Neuronal stem cell (in vitro differentiated cells): ENCODE results near the gene C1orf52.

ENCODE experiments used
- DNase-seq: peaks from one replicate; pipeline ENCODE4 v3.0.0-alpha.2; 2013; ENCODE audit warnings: low spot score
- H2AFZ ChIP-seq: one replicate; pipeline ENCODE4 v1.6.1; 2013; ENCODE audit warnings: mild to moderate bottlenecking, low read length, inconsistent platforms
- H2AK5ac ChIP-seq: 2 replicates; pipeline ENCODE4 v1.6.1; 2013; ENCODE audit warnings: low read depth, mild to moderate bottlenecking, inconsistent platforms, low read length, moderate library complexity, mixed read lengths
- H2BK120ac ChIP-seq: 2 replicates; pipeline ENCODE4 v1.6.1; 2013; ENCODE audit warnings: low read depth, mild to moderate bottlenecking, inconsistent platforms, low read length, moderate library complexity, mixed read lengths
- H2BK12ac ChIP-seq: one replicate; pipeline ENCODE4 v1.6.1; 2013; ENCODE audit warnings: low read length, inconsistent platforms
- H2BK15ac ChIP-seq: 2 replicates; pipeline ENCODE4 v1.6.1; 2013; ENCODE audit warnings: mild to moderate bottlenecking, low read length, inconsistent platforms, mixed read lengths
- H2BK5ac ChIP-seq: one replicate; pipeline ENCODE4 v1.6.1; 2013; ENCODE audit warnings: inconsistent platforms, mild to moderate bottlenecking, low read length, moderate library complexity
- H3K14ac ChIP-seq: one replicate; pipeline ENCODE4 v1.6.1; 2013; ENCODE audit warnings: low read length, inconsistent platforms
- H3K18ac ChIP-seq: 2 replicates; pipeline ENCODE4 v1.6.1; 2013; ENCODE audit warnings: low read length, inconsistent platforms
- H3K23ac ChIP-seq: 2 replicates; pipeline ENCODE4 v1.6.1; 2013; ENCODE audit warnings: low read depth, mild to moderate bottlenecking, mixed read lengths, low read length, inconsistent platforms; ENCODE audit not compliant: poor library complexity
- H3K27ac ChIP-seq: replicated peaks from 3 replicates; pipeline ENCODE4 v1.5.1; 2013; ENCODE audit warnings: low read length, inconsistent platforms
- H3K27me3 ChIP-seq, 3 experiments: 2 replicates each; pipeline ENCODE4 v1.6.1; 2013; ENCODE audit warnings: low read length in 3 of 3, mild to moderate bottlenecking in 2 of 3, inconsistent platforms in 1 of 3, low read depth in 1 of 3, mixed read lengths in 1 of 3, moderate library complexity in 1 of 3; ENCODE audit not compliant: control insufficient read depth in 3 of 3, insufficient read depth in 3 of 3
- H3K36me3 ChIP-seq, 2 donors: replicated peaks in 1 of 2; 2 replicates each; pipeline ENCODE4 v1.6.1; 2013; ENCODE audit warnings: low read length in 2 of 2; ENCODE audit not compliant: control insufficient read depth in 2 of 2, insufficient read depth in 2 of 2
- H3K4ac ChIP-seq: 2 replicates; pipeline ENCODE4 v1.6.1; 2013; ENCODE audit warnings: inconsistent platforms, mild to moderate bottlenecking, low read length, moderate library complexity
- H3K4me1 ChIP-seq, 2 donors: 1 replicate in 1 of 2; 2 replicates in 1 of 2; pipeline ENCODE4 v1.6.1; 2013; ENCODE audit warnings: low read length in 2 of 2, low read depth in 1 of 2; ENCODE audit not compliant: control insufficient read depth in 2 of 2, insufficient read depth in 1 of 2
- H3K4me2 ChIP-seq: one replicate; pipeline ENCODE4 v1.6.1; 2013; ENCODE audit warnings: mild to moderate bottlenecking, low read length, inconsistent platforms; ENCODE audit not compliant: insufficient read depth, poor library complexity, severe bottlenecking
- H3K4me3 ChIP-seq, 2 donors: 2 replicates each; pipeline ENCODE4 v1.5.1; 2013; ENCODE audit warnings: low read length in 2 of 2, mild to moderate bottlenecking in 2 of 2, inconsistent platforms in 1 of 2, moderate library complexity in 1 of 2
- H3K79me1 ChIP-seq: one replicate; pipeline ENCODE4 v1.6.1; 2013; ENCODE audit warnings: low read depth, mild to moderate bottlenecking, inconsistent platforms, low read length, moderate library complexity
- H3K9ac ChIP-seq: one replicate; pipeline ENCODE4 v1.6.1; 2013; ENCODE audit warnings: mild to moderate bottlenecking, low read depth, low read length, inconsistent platforms; ENCODE audit not compliant: poor library complexity
- H3K9me3 ChIP-seq, 2 donors: replicated peaks in 1 of 2; 2 replicates each; pipeline versions ENCODE3 to v1.6.1; 2013; ENCODE audit warnings: low read length in 2 of 2, mild to moderate bottlenecking in 2 of 2, inconsistent platforms in 1 of 2, low read depth in 1 of 2, mixed read lengths in 1 of 2, moderate library complexity in 1 of 2; ENCODE audit not compliant: control insufficient read depth in 2 of 2, insufficient read depth in 1 of 2
- H4K8ac ChIP-seq: one replicate; pipeline ENCODE4 v1.6.1; 2013; ENCODE audit warnings: low read depth, mild to moderate bottlenecking, inconsistent platforms, low read length, moderate library complexity
- H4K91ac ChIP-seq: one replicate; pipeline ENCODE4 v1.6.1; 2013; ENCODE audit warnings: low read length, low read depth, mild to moderate bottlenecking, inconsistent platforms; ENCODE audit not compliant: poor library complexity
- WGBS, 2 donors: extraction: QIAGEN DNeasy Blood & Tissue Kit; methylation state at CpG; one replicate each; pipeline ENCODE4 v1.1.7; 2013; ENCODE audit warnings: missing lambda C conversion rate in 2 of 2, mixed read lengths in 1 of 2; ENCODE audit not compliant: insufficient read length in 2 of 2, insufficient replicate concordance in 1 of 2; ENCODE audit errors: extremely low coverage in 2 of 2; 5-methylcytosine and 5-hydroxymethylcytosine counted together

The C1orf52 gene

GRCh38 chr1:85244271-85245061 is 15.0 kb downstream of the C1orf52 start:
- Histone ChIP-seq H3K4ac (no peak overlapping the region), H4K91ac (no peak overlapping the region)

DNA sequence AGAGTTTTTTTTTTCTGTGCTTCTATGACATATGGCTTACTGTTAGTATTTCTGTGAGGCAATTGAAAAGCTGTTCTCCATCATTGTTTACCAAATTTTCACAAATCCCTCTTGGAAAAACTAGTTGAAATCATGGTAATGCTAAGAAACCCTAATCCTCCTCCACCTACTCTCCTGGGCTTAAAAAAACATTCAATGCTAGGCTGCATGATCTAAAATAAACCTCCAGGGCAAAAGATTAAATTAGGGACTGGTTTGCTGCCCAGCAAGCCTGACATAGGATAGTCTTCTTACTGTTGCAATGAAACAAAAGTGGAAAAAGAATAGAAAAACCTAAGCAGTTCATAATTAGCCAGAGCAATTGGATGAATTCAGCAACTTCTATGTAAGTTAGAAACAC is 16.1 kb downstream of the C1orf52 start:
- no peak overlapping the region for H3K14ac ChIP-seq
- peaks cover 0 to 15% (median 0%) of the 10 kb centered on the region in 3 experiments for H3K27me3 ChIP-seq
- no peak overlapping the region for H3K9ac ChIP-seq
- H3K18ac ChIP-seq: no peak overlapping the region
- H2AFZ ChIP-seq: no peak overlapping the region
- no peak overlapping the region for H2BK15ac ChIP-seq
- H2BK12ac ChIP-seq: no peak overlapping the region
- no peak overlapping the region for H4K91ac ChIP-seq
- no peak overlapping the region for H3K27ac ChIP-seq
- no peaks in the 10 kb centered on the region for H3K36me3 ChIP-seq
- H3K4me2 ChIP-seq: no peak overlapping the region
- no peak for DNase-seq
- no peak overlapping the region for H2BK5ac ChIP-seq
- H3K79me1 ChIP-seq: no peaks in the 10 kb centered on the region
- H3K4me3 ChIP-seq: no peak overlapping the region
- no peaks in the 10 kb centered on the region for H3K9me3 ChIP-seq
- H3K23ac ChIP-seq: no peak overlapping the region
- H3K4me1 ChIP-seq: peaks cover 0 to 5% of the 10 kb centered on the region in 2 donors
- no peak overlapping the region for H2BK120ac ChIP-seq
- H2AK5ac ChIP-seq: no peak overlapping the region
- no peak overlapping the region for H4K8ac ChIP-seq
- no peak overlapping the region for H3K4ac ChIP-seq

More at GRCh38 chr1:85244271-85245061, 15.0 kb downstream of the C1orf52 start:
- Histone ChIP-seq H2BK120ac (no peak overlapping the region), H3K4me3 (no peak overlapping the region), H3K9me3 (no peaks in the 10 kb centered on the region), H3K36me3 (no peaks in the 10 kb centered on the region), H2BK15ac (no peak overlapping the region), H4K8ac (no peak overlapping the region), H3K79me1 (no peaks in the 10 kb centered on the region), H3K27me3 (peaks cover 0 to 12% (median 0%) of the 10 kb centered on the region in 3 experiments), H2BK5ac (no peak overlapping the region), H3K27ac (peak overlapping the region; percentile 35), H3K14ac (no peak overlapping the region), H3K4me1 (peaks cover 0 to 5% of the 10 kb centered on the region in 2 donors), H2AFZ (peak overlapping the region; percentile 38), H3K9ac (no peak overlapping the region), H2AK5ac (no peak overlapping the region), H3K23ac (no peak overlapping the region), H3K18ac (no peak overlapping the region), H3K4me2 (no peak overlapping the region), H2BK12ac (no peak overlapping the region)
- no peak for DNase-seq
- no CpG with 5 or more reads among the region's 4 CpGs for WGBS, 2 donors

GRCh38 chr1:85240643-85241042 is 18.8 kb downstream of the C1orf52 start:
- H3K14ac ChIP-seq: no peak overlapping the region
- no peak overlapping the region for H3K23ac ChIP-seq
- no peak overlapping the region for H3K4me3 ChIP-seq
- H3K18ac ChIP-seq: no peak overlapping the region
- peaks cover 0 to 21% (median 0%) of the 10 kb centered on the region in 3 experiments for H3K27me3 ChIP-seq
- H2BK120ac ChIP-seq: no peak overlapping the region
- H4K8ac ChIP-seq: no peak overlapping the region
- H4K91ac ChIP-seq: no peak overlapping the region
- no peaks in the 10 kb centered on the region for H3K9me3 ChIP-seq
- no peak overlapping the region for H2BK12ac ChIP-seq
- H2BK5ac ChIP-seq: no peak overlapping the region
- no peak overlapping the region for H3K9ac ChIP-seq
- DNase-seq: no peak
- no CpG with 5 or more reads among the region's 1 CpG for WGBS, 2 donors
- no peak overlapping the region for H3K4me2 ChIP-seq
- H3K4me1 ChIP-seq: peaks cover 0 to 5% of the 10 kb centered on the region in 2 donors
- no peaks in the 10 kb centered on the region for H3K36me3 ChIP-seq
- no peak overlapping the region for H2AK5ac ChIP-seq
- no peaks in the 10 kb centered on the region for H3K79me1 ChIP-seq
- no peak overlapping the region for H2BK15ac ChIP-seq
- no peak overlapping the region for H2AFZ ChIP-seq
- H3K27ac ChIP-seq: no peak overlapping the region
- no peak overlapping the region for H3K4ac ChIP-seq

- no peaks in the 10 kb centered on the region for H3K36me3 ChIP-seq
- H4K8ac ChIP-seq: no peak overlapping the region
- H3K4ac ChIP-seq: no peak overlapping the region
- H3K79me1 ChIP-seq: no peaks in the 10 kb centered on the region
- no peak overlapping the region for H3K4me3 ChIP-seq
- H2BK5ac ChIP-seq: no peak overlapping the region
- H3K27ac ChIP-seq: no peak overlapping the region
- no peak overlapping the region for H2AK5ac ChIP-seq
- H2BK12ac ChIP-seq: no peak overlapping the region
- peaks cover 0 to 5% of the 10 kb centered on the region in 2 donors for H3K4me1 ChIP-seq
- no peak overlapping the region for H3K18ac ChIP-seq
- H3K23ac ChIP-seq: no peak overlapping the region
- no peak overlapping the region for H3K4me2 ChIP-seq
- no peak for DNase-seq
- no peak overlapping the region for H3K9ac ChIP-seq
- H3K9me3 ChIP-seq: no peaks in the 10 kb centered on the region
- peaks cover 0 to 21% (median 0%) of the 10 kb centered on the region in 3 experiments for H3K27me3 ChIP-seq
- H2AFZ ChIP-seq: no peak overlapping the region
- WGBS, 2 donors: no CpG with 5 or more reads among the region's 1 CpG
- no peak overlapping the region for H2BK15ac ChIP-seq
- no peak overlapping the region for H3K14ac ChIP-seq
- H2BK120ac ChIP-seq: no peak overlapping the region
- no peak overlapping the region for H4K91ac ChIP-seq
Observed at GRCh38 chr1:85240174-85240601, 19.3 kb downstream of the C1orf52 start.
